AG09319 (cell line): ENCODE measurements around the gene ACADSB.

Experiments used
- DNase-seq: peaks from one replicate; pipeline ENCODE4 v3.0.0-alpha.2; 2010; ENCODE audit warnings: low read depth; ENCODE audit errors: extremely low read depth
- CTCF ChIP-seq: IDR thresholded peaks from 2 replicates; pipeline ENCODE4 v1.5.1; 2011; ENCODE audit warnings: low read depth, mild to moderate bottlenecking, inconsistent platforms, low read length, moderate library complexity

The ACADSB gene

GRCh38 chr10:123045961-123046731, 37.3 kb downstream of the ACADSB start:
- no peak for DNase-seq
- no peak for TF ChIP-seq CTCF

GRCh38 chr10:123057968-123058367, 49.2 kb downstream of the ACADSB start:
- no peak for TF ChIP-seq CTCF
- DNase-seq: no peak

GRCh38 chr10:123061865-123062264, 53.1 kb downstream of the ACADSB start:
- no peak for TF ChIP-seq CTCF
- DNase-seq: no peak

- DNase-seq: no peak
- no peak for TF ChIP-seq CTCF
Observed at GRCh38 chr10:123062726-123063125, 53.9 kb downstream of the ACADSB start.

GRCh38 chr10:123068087-123068853, 59.5 kb downstream of the ACADSB start:
- TF ChIP-seq CTCF: no peak
- DNase-seq: no peak

GRCh38 chr10:123069246-123069986, 60.6 kb downstream of the ACADSB start:
- no peak for TF ChIP-seq CTCF
- DNase-seq: no peak
